HepG2 (cell line): Measurements from ENCODE around the gene OSBPL5. TPM values are rescaled to one million over a fixed set of nuclear protein-coding genes. Genes with fewer than 3 reads are reported as not detected.
A peak's percentile ranks its signal among the peaks of the same experiment; 100 is the strongest.

Experiments
- ATM ChIP-seq: fragments of 450-650 bp; IDR thresholded peaks from 2 replicates; pipeline ENCODE4 v1.7.1; 2017; ENCODE audit warnings: mild to moderate bottlenecking, borderline replicate concordance
- CC2D1A ChIP-seq: sonication (generic); formaldehyde crosslinking; IDR thresholded peaks from 2 replicates; pipeline ENCODE4 v1.8.1; 2023; ENCODE audit warnings: mild to moderate bottlenecking, missing genetic modification reagents
- ELF4 ChIP-seq: sonication (generic); formaldehyde crosslinking; IDR thresholded peaks from 2 replicates; pipeline ENCODE4 v1.5.0; 2020; ENCODE audit warnings: missing genetic modification reagents, mild to moderate bottlenecking, moderate library complexity, borderline replicate concordance
- ESRRA ChIP-seq: sonication (generic); formaldehyde crosslinking; IDR thresholded peaks from 2 replicates; pipeline ENCODE4 v1.5.1; 2020; ENCODE audit warnings: mild to moderate bottlenecking, low read depth, missing genetic modification reagents
- HHEX ChIP-seq: IDR thresholded peaks from 2 replicates; pipeline ENCODE4 v1.6.1; 2016; ENCODE audit warnings: control low read depth
- KDM3A ChIP-seq: IDR thresholded peaks from 2 replicates; pipeline ENCODE4 v1.6.1; 2018; ENCODE audit warnings: low read depth, missing compliant biosample characterization
- KMT2A ChIP-seq: sonication (generic); formaldehyde crosslinking; IDR thresholded peaks from 2 replicates; pipeline ENCODE4 v1.4.0; 2020; ENCODE audit warnings: missing genetic modification reagents
- NFYC ChIP-seq: IDR thresholded peaks from 2 replicates; pipeline ENCODE4 v1.6.1; 2016; ENCODE audit warnings: missing genetic modification reagents, missing compliant biosample characterization
- NKX3-1 ChIP-seq: sonication (generic); formaldehyde crosslinking; IDR thresholded peaks from 2 replicates; pipeline ENCODE4 v1.5.0; 2020; ENCODE audit warnings: missing genetic modification reagents
- RAD21 ChIP-seq: fragments of 450-650 bp; formaldehyde crosslinking; IDR thresholded peaks from 2 replicates; pipeline ENCODE4 v1.5.0; 2020; ENCODE audit warnings: mild to moderate bottlenecking
- SOX13 ChIP-seq, 3 experiments: fragments of 450-650 bp in 1 of 3; sonication (generic) in 1 of 3; formaldehyde crosslinking in 1 of 3; IDR thresholded peaks in 2 of 3; conservative IDR thresholded peaks in 1 of 3; 2 replicates each; pipeline versions ENCODE4 v1.5.0 to v1.6.1; 2016 to 2020; ENCODE audit warnings: antibody characterized with exemption in 1 of 3, mild to moderate bottlenecking in 1 of 3, missing compliant biosample characterization in 1 of 3, missing genetic modification reagents in 1 of 3, moderate library complexity in 1 of 3
- TCF7L2 ChIP-seq: IDR thresholded peaks from 2 replicates; pipeline ENCODE4 v1.6.1; 2011; ENCODE audit warnings: mild to moderate bottlenecking, low read depth, low read length, moderate library complexity
- ZFAT ChIP-seq: sonication (generic); formaldehyde crosslinking; conservative IDR thresholded peaks from 2 replicates; pipeline ENCODE4 v1.8.1; 2023; ENCODE audit warnings: missing genetic modification reagents, inconsistent platforms
- ZFP36L1 ChIP-seq: sonication (generic); formaldehyde crosslinking; IDR thresholded peaks from 2 replicates; pipeline ENCODE4 v1.8.0; 2022; ENCODE audit warnings: mild to moderate bottlenecking, missing genetic modification reagents, moderate library complexity
- ZNF350 ChIP-seq: sonication (generic); formaldehyde crosslinking; IDR thresholded peaks from 2 replicates; pipeline ENCODE4 v1.4.0; 2020; ENCODE audit warnings: mild to moderate bottlenecking, low read depth, missing genetic modification reagents, borderline replicate concordance
- ZNF382 ChIP-seq: sonication (generic); formaldehyde crosslinking; IDR thresholded peaks from 2 replicates; pipeline ENCODE4 v1.5.0; 2020; ENCODE audit warnings: missing genetic modification reagents, mild to moderate bottlenecking, borderline replicate concordance
- ZNF441 ChIP-seq: sonication (generic); formaldehyde crosslinking; IDR thresholded peaks from 2 replicates; pipeline ENCODE4 v1.7.0; 2021; ENCODE audit warnings: missing genetic modification reagents, borderline replicate concordance
- ZNF768 ChIP-seq: sonication (generic); formaldehyde crosslinking; IDR thresholded peaks from 2 replicates; pipeline ENCODE4 v1.4.0; 2020; ENCODE audit warnings: missing genetic modification reagents
- ZNF775 ChIP-seq: sonication (generic); formaldehyde crosslinking; IDR thresholded peaks from 2 replicates; pipeline ENCODE4 v1.4.0; 2020; ENCODE audit warnings: missing genetic modification reagents, mild to moderate bottlenecking, moderate library complexity, borderline replicate concordance
- ZNF776 ChIP-seq: sonication (generic); formaldehyde crosslinking; IDR thresholded peaks from 2 replicates; pipeline ENCODE4 v1.4.0; 2020; ENCODE audit warnings: mild to moderate bottlenecking, missing genetic modification reagents
- polyA plus RNA-seq, 8 experiments: library from polyadenylated mRNA; depleted of rRNA in 3 of 8; stranded (reverse) in 7 of 8; unstranded in 1 of 8; fragments of >200 nt; fragmentation: Illumina TruSeq in 4 of 8; extraction: Trizol in 4 of 8; gene quantifications; 2 replicates each; pipeline versions ENCODE4 v1.2.1 to v1.2.3, GENCODE V29; 2011 to 2016; ENCODE audit warnings: low read depth in 4 of 8, missing spikeins in 1 of 8, mixed read lengths in 1 of 8; ENCODE audit not compliant: insufficient read depth in 1 of 8
- total RNA-seq, 5 experiments: library from RNA; depleted of rRNA; stranded (reverse); fragments of >200 nt; fragmentation: Illumina TruSeq; extraction: Trizol; gene quantifications; 2 replicates each; pipeline ENCODE4 v1.2.3, GENCODE V29; 2016; ENCODE audit warnings: low read depth in 1 of 5
- TF ChIP-seq, protein P1 (sequence below): sonication (generic); formaldehyde crosslinking; IDR thresholded peaks from 2 replicates; pipeline ENCODE4 v1.9.0; 2022; ENCODE audit warnings: missing genetic modification reagents, mild to moderate bottlenecking, borderline replicate concordance
- TF ChIP-seq, protein P2 (sequence below): sonication (generic); formaldehyde crosslinking; IDR thresholded peaks from 2 replicates; pipeline ENCODE4 v1.9.0; 2021; ENCODE audit warnings: missing genetic modification reagents, mild to moderate bottlenecking, borderline replicate concordance
- TF ChIP-seq, protein P3 (sequence below): sonication (generic); formaldehyde crosslinking; IDR thresholded peaks from 2 replicates; pipeline ENCODE4 v1.8.0; 2022; ENCODE audit warnings: missing genetic modification reagents, low read depth, mild to moderate bottlenecking, borderline replicate concordance
- TF ChIP-seq, protein P4 (sequence below): sonication (generic); formaldehyde crosslinking; IDR thresholded peaks from 2 replicates; pipeline ENCODE4 v1.5.0; 2020; ENCODE audit warnings: mild to moderate bottlenecking, low read depth, missing genetic modification reagents, borderline replicate concordance
- TF ChIP-seq, protein P5 (sequence below): sonication (generic); formaldehyde crosslinking; IDR thresholded peaks from 2 replicates; pipeline ENCODE4 v1.5.0; 2020; ENCODE audit warnings: missing genetic modification reagents

The OSBPL5 gene
- total and polyA plus RNA-seq, 2 of the 13 experiments (the other 11 are each of a cell fraction or from before 2014, with no cell fraction given): not detected

DNA sequence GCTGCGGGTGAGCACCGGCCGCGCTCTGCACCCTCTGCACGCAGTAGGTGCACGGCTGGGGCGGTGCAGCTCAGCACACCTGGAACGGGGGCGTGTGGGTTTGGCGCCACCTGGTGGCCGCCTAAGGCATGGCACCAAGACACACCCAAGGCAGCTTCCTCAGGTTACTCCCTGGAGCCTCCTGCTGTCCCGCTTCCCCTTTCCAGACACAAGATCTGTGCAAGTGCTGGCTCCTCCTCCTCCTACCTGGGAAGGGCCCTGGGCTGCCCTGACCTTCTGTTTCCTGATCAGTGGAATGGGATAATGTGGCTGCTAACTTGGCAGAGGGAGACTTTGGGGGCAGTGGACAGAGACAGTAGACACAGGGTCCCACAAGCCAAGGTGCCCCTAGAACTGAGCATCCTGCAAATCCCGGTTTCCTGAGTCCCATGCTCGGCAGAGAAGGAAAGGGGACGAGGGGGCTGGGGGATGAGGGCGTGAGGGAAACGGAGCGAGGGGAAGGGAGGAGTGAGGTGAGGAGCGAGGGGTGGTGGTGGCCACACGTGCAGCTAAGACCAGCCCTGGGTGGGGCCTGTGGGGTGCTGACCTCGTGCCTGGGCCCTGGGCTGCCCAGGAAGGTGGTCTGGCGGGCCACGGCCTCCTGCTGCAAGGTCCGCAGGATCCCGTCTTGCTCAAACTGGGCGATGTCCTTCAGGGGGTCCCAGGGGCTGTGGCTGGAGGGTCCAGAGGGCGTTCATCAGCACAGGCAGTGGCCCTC lies 73.1 kb downstream of the OSBPL5 start (continued):
- TF ChIP-seq, protein P1, sequence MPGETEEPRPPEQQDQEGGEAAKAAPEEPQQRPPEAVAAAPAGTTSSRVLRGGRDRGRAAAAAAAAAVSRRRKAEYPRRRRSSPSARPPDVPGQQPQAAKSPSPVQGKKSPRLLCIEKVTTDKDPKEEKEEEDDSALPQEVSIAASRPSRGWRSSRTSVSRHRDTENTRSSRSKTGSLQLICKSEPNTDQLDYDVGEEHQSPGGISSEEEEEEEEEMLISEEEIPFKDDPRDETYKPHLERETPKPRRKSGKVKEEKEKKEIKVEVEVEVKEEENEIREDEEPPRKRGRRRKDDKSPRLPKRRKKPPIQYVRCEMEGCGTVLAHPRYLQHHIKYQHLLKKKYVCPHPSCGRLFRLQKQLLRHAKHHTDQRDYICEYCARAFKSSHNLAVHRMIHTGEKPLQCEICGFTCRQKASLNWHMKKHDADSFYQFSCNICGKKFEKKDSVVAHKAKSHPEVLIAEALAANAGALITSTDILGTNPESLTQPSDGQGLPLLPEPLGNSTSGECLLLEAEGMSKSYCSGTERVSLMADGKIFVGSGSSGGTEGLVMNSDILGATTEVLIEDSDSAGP (CRISPR knock-in tag): 0 out of 2 replicates have a peak, but pooled peaks have one; percentile 50
- TF ChIP-seq, protein P2, sequence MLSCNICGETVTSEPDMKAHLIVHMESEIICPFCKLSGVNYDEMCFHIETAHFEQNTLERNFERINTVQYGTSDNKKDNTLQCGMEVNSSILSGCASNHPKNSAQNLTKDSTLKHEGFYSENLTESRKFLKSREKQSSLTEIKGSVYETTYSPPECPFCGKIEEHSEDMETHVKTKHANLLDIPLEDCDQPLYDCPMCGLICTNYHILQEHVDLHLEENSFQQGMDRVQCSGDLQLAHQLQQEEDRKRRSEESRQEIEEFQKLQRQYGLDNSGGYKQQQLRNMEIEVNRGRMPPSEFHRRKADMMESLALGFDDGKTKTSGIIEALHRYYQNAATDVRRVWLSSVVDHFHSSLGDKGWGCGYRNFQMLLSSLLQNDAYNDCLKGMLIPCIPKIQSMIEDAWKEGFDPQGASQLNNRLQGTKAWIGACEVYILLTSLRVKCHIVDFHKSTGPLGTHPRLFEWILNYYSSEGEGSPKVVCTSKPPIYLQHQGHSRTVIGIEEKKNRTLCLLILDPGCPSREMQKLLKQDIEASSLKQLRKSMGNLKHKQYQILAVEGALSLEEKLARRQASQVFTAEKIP (CRISPR knock-in tag): no peak
- TF ChIP-seq NFYC (CRISPR knock-in tag) (no peak), ZNF768 (peak; percentile 65; the same call in 1 of the 2 replicates), NKX3-1 (CRISPR knock-in tag) (no peak), ZNF776 (CRISPR knock-in tag) (0 out of 2 replicates have a peak, but pooled peaks have one; percentile 62), ELF4 (no peak), ZNF775 (CRISPR knock-in tag) (no peak), ATM (no peak), ZNF350 (CRISPR knock-in tag) (peak; percentile 27; the same call in 1 of the 2 replicates), KDM3A (CRISPR knock-in tag) (peak; percentile 77; the same call in 1 of the 2 replicates), ZFAT (CRISPR knock-in tag) (no peak), RAD21 (CRISPR knock-in tag) (peak; percentile 98), TCF7L2 (no peak), ZNF441 (CRISPR knock-in tag) (no peak), SOX13 (IDR thresholded peaks at IDR 0.05) (no peak), SOX13 (CRISPR knock-in tag; conservative IDR thresholded peaks at IDR 0.05 in 1 of 2, IDR thresholded peaks at IDR 0.05 in 1 of 2) (no peak), KMT2A (CRISPR knock-in tag) (no peak), ZNF382 (CRISPR knock-in tag) (no peak), ZFP36L1 (CRISPR knock-in tag) (no peak), ESRRA (CRISPR knock-in tag) (no peak), HHEX (CRISPR knock-in tag) (no peak), CC2D1A (no peak)
- TF ChIP-seq, protein P3, sequence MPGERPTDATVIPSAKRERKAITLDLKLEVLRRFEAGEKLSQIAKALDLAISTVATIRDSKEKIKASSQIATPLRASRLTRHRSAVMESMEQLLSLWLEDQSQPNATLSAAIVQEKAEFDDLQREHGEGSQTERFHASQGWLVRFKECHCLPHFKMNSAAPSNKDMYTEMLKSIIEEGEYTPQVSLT (CRISPR knock-in tag): no peak
- TF ChIP-seq, protein P4, sequence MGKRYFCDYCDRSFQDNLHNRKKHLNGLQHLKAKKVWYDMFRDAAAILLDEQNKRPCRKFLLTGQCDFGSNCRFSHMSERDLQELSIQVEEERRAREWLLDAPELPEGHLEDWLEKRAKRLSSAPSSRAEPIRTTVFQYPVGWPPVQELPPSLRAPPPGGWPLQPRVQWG (CRISPR knock-in tag): no peak
- TF ChIP-seq, protein P5, sequence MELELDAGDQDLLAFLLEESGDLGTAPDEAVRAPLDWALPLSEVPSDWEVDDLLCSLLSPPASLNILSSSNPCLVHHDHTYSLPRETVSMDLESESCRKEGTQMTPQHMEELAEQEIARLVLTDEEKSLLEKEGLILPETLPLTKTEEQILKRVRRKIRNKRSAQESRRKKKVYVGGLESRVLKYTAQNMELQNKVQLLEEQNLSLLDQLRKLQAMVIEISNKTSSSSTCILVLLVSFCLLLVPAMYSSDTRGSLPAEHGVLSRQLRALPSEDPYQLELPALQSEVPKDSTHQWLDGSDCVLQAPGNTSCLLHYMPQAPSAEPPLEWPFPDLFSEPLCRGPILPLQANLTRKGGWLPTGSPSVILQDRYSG (CRISPR knock-in tag): no peak
